Inflammatory macrophage treated with lipopolysaccharide for 4 hours (primary cell): ENCODE results near the gene SREBF1.

Experiments
- DNase-seq: peaks from one replicate; pipeline ENCODE4 v3.0.0-alpha.2; 2020

The SREBF1 gene

GRCh38 chr17:17839791-17840707 is 3.3 kb upstream of the SREBF1 start:
- peak; percentile 89 for DNase-seq

- peak; percentile 60 for DNase-seq
Observed at GRCh38 chr17:17837966-17838962, 1.5 kb upstream of the SREBF1 start.

- DNase-seq, result peak; percentile 62
Observed at GRCh38 chr17:17837380-17837821, 615 bp upstream of the SREBF1 start.

DNA sequence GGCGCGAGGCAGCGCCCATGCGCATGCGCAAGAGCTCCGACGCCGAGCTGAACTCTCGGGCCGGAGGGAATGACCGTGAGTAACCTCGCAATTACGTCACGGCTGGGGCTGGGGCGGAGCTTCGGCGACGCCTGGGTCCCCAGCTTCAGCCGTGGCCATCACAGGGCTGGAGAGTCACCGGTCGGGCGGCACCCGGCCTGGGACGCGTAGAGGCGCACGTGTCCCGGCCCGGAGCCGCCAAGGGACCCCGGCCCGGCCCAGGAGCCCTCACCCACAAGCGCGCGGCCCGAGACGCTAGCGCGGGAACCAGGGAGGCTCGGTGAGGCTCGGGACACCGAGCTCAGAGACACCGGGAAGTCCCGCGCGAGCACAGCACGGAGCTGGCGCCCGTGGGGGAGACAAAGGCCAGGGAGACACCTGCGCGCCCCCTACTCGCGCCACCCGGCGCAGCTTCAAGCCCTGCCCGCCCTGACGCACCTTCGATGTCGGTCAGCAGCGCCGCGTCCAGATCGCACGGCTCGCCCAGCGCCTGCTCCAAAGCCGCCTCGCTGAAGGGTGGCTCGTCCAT is 452 bp downstream of the SREBF1 start:
- DNase-seq, result peak; percentile 99

DNA sequence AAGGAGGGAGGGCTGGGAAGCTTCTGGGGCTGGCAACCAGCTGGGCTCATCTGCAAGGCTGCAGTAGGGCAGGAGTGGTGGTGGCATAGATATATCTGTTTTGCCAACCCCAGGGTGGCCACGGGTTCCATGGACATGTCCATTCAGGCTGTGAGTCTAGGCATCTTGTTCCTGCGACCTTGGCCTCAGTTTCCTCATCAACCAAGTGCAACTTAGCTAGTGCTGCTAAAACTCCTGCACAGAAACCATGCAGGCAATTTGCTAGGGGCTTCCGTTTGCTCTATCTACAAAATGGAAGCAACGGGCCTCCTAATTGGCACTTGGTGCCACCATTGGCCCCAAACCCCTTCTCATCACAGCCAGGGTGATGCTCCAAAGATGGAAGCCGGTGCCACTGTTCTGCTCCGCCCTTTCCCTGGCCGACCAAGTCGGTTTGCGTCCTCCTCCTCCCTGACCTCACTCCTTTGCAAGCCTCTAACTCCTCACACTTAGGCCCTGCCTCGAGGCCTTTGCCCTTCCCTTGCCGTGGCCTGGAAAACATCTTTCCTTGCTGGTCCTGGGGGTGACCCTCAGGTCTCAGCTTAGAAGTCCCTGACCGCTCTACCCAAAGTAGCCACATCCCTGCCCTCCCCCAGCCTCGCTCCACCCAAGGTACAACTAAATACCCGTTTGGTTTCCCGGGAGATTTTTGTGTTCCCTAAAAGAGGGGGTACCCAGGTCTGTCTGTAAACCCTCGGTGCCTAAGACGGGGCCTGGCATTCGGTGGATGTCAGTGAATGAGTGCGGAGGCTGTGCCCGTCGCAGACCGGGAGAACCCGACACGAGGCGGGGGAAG is 1.2 kb downstream of the SREBF1 start:
- no peak for DNase-seq

GRCh38 chr17:17834974-17835373 is 1.8 kb downstream of the SREBF1 start:
- no peak for DNase-seq

DNA sequence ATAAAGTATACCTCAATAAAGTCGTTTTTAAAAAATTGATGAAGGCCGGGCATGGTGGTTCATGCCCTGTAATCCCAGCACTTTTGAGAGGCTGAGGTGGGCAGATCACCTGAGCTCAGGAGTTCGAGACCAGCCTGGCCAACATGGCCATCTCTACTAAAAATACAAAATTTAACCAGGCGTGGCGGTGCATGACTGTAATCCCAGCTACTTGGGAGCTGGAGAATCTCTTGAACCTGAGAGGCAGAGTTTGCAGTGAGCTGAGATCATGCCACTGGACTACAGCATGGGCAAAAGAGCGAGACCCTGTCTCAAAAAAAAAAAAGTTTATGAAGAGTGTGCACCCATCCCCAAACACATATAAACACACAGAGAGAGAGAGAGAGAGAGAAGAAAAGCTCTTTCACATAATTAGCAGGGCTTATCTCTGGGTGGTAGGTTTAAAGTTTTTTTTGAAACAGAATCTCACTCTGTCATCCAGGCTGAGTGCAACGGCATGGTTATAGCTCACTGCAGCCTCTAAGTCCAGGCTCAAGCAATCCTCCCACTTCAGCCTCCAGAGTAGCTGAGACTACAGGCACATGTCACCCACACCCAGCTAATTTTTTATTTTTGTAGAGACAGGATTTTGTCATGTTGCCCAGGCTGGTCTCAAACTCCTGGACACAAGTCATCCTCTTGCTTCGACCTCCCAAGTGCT is 3.0 kb downstream of the SREBF1 start:
- DNase-seq, result no peak

DNA sequence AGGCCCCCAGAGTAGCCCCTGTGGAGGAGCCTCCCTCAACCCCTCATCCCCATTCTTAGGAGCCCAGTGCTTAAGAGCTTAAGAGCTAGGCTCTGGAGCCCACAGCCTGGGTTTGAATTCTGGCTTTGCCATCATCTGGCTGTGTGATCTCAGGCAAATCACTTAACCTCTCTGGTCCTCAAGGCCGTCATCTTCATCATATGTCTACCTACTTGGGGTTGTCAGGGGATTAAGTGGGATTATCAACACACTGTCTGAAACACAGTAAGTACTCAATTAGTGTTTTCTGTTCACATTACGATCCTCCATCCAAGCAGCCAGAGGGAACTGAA is 4.8 kb downstream of the SREBF1 start:
- DNase-seq, result no peak

DNA sequence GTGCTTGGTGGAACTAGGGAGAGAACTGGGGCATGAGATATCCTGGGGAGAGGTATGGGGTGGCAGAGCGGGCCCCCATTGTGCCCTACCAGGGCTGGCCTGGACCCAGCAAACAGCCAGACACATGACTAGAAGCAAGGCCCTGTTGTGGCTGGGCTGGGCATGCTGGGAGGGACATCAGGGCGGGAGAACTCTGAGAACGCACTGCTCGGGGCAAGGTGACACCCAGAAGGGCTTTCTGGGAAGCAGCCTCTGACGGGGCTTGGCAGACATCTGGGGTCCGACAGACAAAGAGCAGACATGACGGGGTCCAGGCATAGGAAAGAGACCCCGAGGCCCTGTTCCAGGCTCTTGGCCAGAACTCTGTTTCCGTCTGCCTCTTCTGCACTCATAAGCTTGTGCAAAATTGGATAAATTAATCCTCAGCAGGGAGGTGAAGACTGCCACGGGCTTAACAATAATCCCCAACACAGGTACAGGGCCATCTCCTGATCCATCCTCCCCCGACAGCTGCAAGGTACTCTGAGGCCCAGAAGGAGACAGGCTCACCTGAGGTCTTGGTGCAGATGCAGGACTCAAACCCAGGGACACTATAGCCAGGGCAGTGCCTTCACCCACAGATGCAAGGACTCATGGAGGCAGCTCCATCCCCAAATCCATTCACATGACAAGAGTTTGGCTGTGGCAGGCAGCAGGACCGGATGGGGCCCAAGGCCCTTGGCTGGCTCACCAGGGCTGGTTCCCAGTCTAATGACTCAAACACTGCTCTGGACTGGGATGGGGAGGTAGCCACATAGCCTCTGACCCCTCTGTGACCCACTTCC is 5.4 kb downstream of the SREBF1 start:
- DNase-seq, result no peak

DNA sequence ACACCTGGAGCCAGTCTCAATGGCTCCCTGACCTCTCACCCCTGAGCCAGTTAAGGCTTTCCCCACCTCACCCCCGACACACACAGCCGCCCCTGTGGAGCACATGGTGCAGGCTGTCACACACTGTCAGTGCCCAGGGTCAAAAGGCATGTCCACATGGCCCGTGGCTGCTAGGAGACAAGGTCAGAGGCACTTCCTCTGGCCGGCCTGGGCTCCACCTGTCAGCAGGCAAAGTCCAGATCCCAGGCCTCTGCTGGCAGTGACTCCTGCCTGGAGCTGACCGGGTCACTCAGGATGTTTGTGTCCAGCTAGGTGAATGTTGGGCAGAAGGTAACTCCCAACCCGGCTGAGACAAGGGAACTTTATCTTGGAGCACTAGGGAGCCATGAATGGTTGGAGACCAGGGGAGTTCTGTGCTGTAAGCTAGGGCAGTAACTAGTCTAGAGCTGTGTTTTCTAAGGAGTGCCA is 6.0 kb downstream of the SREBF1 start:
- DNase-seq, result no peak

GRCh38 chr17:17830269-17830567 is 6.6 kb downstream of the SREBF1 start:
- no peak for DNase-seq

DNA sequence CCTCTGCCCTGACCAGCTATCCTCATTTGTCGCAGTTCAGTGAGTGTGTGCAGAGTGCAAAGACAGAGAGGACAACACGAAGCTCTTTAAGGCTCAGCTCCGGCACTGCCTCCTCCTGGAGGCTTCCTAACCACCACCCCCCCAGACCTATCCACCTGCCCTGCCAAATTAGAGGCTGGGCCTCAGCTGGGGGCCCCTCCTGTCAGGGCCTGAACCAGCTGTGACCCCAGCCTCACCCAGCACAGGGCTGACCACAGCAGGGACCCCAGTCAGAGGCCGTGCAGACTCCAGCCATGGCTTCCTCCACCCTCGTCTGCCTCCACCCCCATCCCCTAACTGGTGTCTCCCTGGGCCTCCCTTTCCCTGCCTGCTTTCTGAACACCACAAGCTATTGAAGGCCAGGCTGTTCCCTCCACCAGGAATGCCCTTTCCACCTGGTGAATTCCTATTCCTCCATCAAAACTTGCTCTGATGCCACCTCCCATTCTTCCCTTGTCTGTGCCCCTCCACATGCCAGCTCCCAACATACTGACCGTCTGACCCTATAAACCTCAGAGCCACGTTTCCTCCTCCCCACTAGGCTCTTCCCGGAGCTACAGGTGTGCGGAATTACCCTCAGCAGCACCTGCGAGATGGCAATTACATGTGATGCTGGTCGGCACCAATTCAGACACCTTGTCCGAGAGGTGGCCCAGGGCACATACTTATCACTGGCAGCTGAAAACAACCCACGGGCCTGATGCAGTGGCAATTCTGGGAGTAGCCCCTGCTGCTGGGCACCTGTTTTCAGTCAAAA is 8.8 kb downstream of the SREBF1 start:
- no peak for DNase-seq

GRCh38 chr17:17826942-17827785 is 9.6 kb downstream of the SREBF1 start:
- DNase-seq, result no peak

DNA sequence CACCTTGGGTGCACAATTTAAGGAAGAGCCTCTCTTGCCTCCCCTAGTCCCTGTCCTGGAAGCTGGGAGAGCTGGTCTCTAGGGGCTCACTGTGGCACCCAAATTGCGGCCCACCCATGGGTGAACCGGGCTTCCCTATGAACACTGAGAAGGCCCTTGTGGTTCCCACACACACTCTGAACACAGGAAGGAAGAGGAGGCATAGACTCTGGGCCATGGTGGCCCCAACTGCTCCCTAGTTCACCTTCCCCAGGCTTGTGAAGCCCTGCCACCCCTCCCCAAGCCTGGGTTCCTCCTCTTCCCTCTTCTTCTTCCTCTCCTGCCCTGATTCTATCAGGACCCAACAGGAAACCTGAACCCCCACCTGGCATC is 10.5 kb downstream of the SREBF1 start:
- DNase-seq, result no peak

DNA sequence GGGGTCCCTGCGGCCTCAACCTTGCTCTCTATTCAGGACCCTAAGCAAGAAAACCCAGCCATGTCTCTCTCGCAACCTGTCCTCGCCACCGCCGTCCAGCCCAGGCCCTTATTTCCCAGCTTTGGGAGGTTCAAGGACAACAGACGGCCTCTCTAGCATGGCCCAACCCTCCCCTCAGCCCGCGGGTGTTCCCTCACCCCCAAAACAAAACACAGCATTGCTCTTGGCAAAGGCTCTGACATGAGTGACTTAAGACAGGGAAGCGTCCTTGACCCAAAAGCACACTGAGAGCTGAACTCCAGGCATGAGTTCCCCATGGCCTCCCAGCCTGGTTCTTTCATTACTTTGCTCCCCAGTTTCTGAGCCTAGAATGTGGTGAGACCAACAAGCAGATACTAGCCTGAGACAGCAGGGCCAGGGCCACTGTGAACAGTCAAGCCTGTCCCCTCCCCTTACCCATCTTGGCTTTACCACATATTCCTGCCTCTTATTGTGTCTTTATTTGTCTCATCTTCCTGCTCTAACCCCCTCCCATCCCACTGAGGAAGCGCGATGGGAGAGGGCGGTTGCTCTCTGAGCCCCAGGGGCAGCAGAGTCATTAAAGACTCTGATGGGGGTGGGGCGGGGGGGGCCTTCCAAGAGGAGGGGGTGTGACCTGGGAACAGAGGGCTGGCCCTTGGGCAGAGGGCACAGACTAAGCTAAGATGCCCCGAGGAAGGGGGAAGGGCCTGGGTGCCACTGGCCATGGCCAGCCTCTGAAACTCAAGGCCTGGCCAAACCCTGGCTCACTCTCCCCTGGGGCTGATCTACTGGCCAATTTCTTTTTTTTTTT is 11.8 kb downstream of the SREBF1 start:
- no peak for DNase-seq

GRCh38 chr17:17824119-17824782 is 12.5 kb downstream of the SREBF1 start:
- DNase-seq, result no peak

- peak; percentile 83 for DNase-seq
Observed at GRCh38 chr17:17823433-17824118, 13.2 kb downstream of the SREBF1 start.
